Psoas muscle (tissue), 8 donors: ENCODE results near the gene LCN1. TPM values are rescaled to one million over a fixed set of nuclear protein-coding genes. Genes with fewer than 3 reads are reported as not detected.

ENCODE experiments used
- ATAC-seq, 4 donors: fragments of 200-7000 bp; cut with Tn5 transposase; one replicate each; pipeline ENCODE4 v1.9.1; 2020; ENCODE audit warnings: moderate library complexity in 3 of 4, mild to moderate bottlenecking in 2 of 4
- DNase-seq, 2 donors: peaks; one replicate each; pipeline ENCODE4 v3.0.0-alpha.2; 2020
- H3K27ac ChIP-seq: fragments of 200-600 bp; one replicate; pipeline ENCODE4 v1.8.0; 2022
- H3K27me3 ChIP-seq, 3 donors: fragments of 200-600 bp in 1 of 3; one replicate each; pipeline versions ENCODE4 v1.6.1 to v1.8.0; 2013 to 2022; ENCODE audit warnings: low read length in 2 of 3, mild to moderate bottlenecking in 2 of 3, moderate library complexity in 1 of 3; ENCODE audit not compliant: insufficient read depth in 3 of 3
- H3K36me3 ChIP-seq, 2 donors: fragments of 200-600 bp in 1 of 2; one replicate each; pipeline versions ENCODE4 v1.6.1 to v1.8.0; 2013 to 2022; ENCODE audit warnings: low read depth in 1 of 2, mild to moderate bottlenecking in 1 of 2, moderate library complexity in 1 of 2; ENCODE audit not compliant: insufficient read depth in 1 of 2
- H3K4me1 ChIP-seq: fragments of 200-600 bp; one replicate; pipeline ENCODE4 v1.8.0; 2022
- H3K4me3 ChIP-seq: fragments of 200-600 bp; one replicate; pipeline ENCODE4 v1.8.0; 2022; ENCODE audit warnings: mild to moderate bottlenecking
- H3K9me3 ChIP-seq: fragments of 200-600 bp; one replicate; pipeline ENCODE4 v1.8.0; 2022
- WGBS, 3 donors: extraction: QIAGEN DNeasy Blood & Tissue Kit; methylation state at CpG; one replicate each; pipeline versions ENCODE4 v1.1.6 to v1.1.7; 2013; 5-methylcytosine and 5-hydroxymethylcytosine counted together
- intact Hi-C, 2 donors: fragments of 100-400 bp; cut with DNase I; formaldehyde crosslinking; loops; one replicate each; pipeline versions ENCODE4 v1.11.0 to v1.14.2; 2022
- polyA plus RNA-seq, 3 donors: library from polyadenylated mRNA; stranded (reverse); fragments of 200-250 nt; gene quantifications; one replicate each; pipeline ENCODE4 v1.2.3, GENCODE V29; 2013
- total RNA-seq, 4 donors: library from RNA; stranded (reverse); fragmentation: NEBNext Ultra II Directional in 2 of 4; extraction: Animal tissue kit (Norgen Biotek cat#: 25700) in 2 of 4; gene quantifications; one replicate each; pipeline versions ENCODE4 v1.2.1 to v1.2.4, GENCODE V29; 2021 to 2023
- TF ChIP-seq, protein P1 (sequence below): fragments of 200-600 bp; IDR thresholded peaks from one replicate; pipeline ENCODE4 v1.8.0; 2022; ENCODE audit warnings: antibody characterized with exemption
- donor health status: healthy with polysubstance abuse.
- donor health status: DM: no; HTN: no; CAD: no; lungs with moderate emphysema.
- donor health status: Bipolar disorder and iron deficiency.
- donor health status: healthy.
- donor health status: DM: yes; HTN: yes; CAD: no.
- donor health status: DM: no; HTN: no; CAD: no.
- donor health status: DM: no; HTN: no; CAD: no.
- donor health status: DM: yes; HTN: yes; CAD: no.

The LCN1 gene
- total and polyA plus RNA-seq, 7 donors = 0.71 TPM; not detected in 6

DNA sequence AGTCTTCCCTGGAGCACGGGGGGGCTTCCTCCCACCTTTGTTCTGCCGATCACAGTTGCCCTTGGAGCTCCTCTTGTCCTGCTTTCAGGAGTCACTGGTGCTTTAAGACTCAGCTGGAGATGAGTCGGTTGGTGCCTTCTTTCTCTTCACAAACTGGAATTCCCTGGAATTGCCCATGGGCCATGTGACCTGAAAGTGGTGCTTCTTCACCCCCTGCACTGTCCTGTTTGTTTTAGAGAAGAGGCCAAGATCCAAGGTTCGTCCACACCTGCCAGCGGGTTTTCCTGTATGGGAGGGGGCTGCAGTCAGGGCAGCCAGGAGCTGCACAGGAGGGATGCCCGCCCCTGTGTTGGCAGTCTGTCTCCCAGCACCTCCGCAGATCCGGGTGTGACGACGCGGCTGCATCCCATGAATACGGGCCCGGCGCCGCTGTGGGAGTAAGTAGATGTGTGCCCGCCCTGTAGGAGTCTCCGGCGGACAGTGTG is 30.2 kb upstream of the LCN1 start:
- 78 to 81% (median 79%) methylated on average over 18 of the region's 18 CpGs for WGBS, 3 donors
- no peak overlapping the region for H3K27ac ChIP-seq
- H3K27me3 ChIP-seq = no peaks in the 10 kb centered on the region
- TF ChIP-seq, protein P1, sequence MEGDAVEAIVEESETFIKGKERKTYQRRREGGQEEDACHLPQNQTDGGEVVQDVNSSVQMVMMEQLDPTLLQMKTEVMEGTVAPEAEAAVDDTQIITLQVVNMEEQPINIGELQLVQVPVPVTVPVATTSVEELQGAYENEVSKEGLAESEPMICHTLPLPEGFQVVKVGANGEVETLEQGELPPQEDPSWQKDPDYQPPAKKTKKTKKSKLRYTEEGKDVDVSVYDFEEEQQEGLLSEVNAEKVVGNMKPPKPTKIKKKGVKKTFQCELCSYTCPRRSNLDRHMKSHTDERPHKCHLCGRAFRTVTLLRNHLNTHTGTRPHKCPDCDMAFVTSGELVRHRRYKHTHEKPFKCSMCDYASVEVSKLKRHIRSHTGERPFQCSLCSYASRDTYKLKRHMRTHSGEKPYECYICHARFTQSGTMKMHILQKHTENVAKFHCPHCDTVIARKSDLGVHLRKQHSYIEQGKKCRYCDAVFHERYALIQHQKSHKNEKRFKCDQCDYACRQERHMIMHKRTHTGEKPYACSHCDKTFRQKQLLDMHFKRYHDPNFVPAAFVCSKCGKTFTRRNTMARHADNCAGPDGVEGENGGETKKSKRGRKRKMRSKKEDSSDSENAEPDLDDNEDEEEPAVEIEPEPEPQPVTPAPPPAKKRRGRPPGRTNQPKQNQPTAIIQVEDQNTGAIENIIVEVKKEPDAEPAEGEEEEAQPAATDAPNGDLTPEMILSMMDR = no peak
- intact Hi-C loops = no loop called here
- H3K9me3 ChIP-seq = no peaks in the 10 kb centered on the region
- no peak overlapping the region for H3K4me3 ChIP-seq
- peaks cover 0 to 7% of the 10 kb centered on the region in 2 donors for H3K36me3 ChIP-seq
- DNase-seq = no peak
- no peaks in the 10 kb centered on the region for H3K4me1 ChIP-seq
- ATAC-seq = no peak

DNA sequence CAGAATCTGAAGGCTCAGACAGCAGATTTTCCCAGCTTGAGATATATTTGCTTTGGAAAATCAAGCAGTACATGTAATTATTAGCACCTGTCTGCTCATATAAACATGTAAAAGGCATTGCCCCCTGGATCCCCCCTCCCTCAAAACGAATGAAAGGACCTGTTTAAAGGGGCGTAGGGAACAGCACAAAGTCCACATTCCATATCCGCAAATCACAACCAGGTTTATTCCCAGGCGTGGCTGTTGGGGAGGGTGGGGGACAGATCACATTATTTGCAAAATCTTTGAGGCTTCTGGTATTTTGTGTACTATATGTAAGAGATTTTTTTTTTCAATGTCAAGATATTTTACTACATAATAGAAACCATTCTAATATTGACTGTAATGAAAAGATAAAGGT is 29.5 kb upstream of the LCN1 start:
- intact Hi-C loops = no loop called here
- TF ChIP-seq, protein P1 = no peak
- Histone ChIP-seq H3K27ac (no peak overlapping the region), H3K4me3 (no peak overlapping the region), H3K36me3 (peaks cover 0 to 7% of the 10 kb centered on the region in 2 donors), H3K9me3 (no peaks in the 10 kb centered on the region), H3K27me3 (no peaks in the 10 kb centered on the region), H3K4me1 (no peaks in the 10 kb centered on the region)
- 77 to 81% (median 80%) methylated on average over 4 of the region's 4 CpGs for WGBS, 3 donors
- DNase-seq (no peak), ATAC-seq (no peak)

DNA sequence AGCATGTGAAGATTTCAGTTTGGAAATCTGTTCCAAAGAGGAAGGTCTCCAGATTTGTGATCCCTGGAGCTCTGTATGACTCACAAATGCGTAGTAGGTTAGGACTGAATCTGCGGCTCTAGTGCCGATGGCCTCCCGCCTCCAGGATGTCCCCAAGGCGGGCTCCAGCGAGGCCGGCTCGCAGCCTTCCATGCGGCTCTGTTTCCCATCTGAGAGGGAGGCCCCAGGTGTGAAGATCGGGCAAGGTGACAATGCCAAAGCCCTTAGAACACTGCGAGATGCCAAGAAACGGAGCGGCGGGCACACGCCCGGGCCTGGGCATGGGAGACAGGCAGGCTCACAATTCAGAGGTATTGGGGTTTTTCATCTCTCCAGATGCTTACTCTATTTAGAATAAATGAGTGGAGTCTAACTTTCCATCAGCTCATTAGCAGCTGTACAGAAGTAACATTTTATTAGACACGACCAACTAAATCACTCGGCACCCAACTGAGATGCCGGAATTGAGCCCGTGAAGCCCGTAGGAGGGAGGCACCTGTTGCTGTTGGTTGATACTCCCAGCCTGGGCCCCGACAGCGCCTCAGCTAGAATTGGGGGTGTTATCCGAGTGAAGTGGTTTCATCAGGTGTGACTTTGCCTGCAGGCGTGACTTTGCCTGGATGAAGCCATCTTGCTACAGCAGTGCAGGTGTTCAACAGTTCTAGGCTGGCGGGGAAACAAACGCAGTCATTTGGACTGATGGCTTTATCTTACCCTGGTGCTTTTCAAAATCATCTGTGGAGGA is 28.2 kb upstream of the LCN1 start:
- H3K27me3 ChIP-seq = no peaks in the 10 kb centered on the region
- DNase-seq (no peak), ATAC-seq (no peak)
- intact Hi-C loops = no loop called here
- H3K4me3 ChIP-seq = no peak overlapping the region
- TF ChIP-seq, protein P1 = no peak
- no peak overlapping the region for H3K27ac ChIP-seq
- peaks cover 0 to 7% of the 10 kb centered on the region in 2 donors for H3K36me3 ChIP-seq
- H3K9me3 ChIP-seq = no peaks in the 10 kb centered on the region
- H3K4me1 ChIP-seq = no peaks in the 10 kb centered on the region
- 67 to 73% (median 73%) methylated on average over 27 of the region's 27 CpGs for WGBS, 3 donors

DNA sequence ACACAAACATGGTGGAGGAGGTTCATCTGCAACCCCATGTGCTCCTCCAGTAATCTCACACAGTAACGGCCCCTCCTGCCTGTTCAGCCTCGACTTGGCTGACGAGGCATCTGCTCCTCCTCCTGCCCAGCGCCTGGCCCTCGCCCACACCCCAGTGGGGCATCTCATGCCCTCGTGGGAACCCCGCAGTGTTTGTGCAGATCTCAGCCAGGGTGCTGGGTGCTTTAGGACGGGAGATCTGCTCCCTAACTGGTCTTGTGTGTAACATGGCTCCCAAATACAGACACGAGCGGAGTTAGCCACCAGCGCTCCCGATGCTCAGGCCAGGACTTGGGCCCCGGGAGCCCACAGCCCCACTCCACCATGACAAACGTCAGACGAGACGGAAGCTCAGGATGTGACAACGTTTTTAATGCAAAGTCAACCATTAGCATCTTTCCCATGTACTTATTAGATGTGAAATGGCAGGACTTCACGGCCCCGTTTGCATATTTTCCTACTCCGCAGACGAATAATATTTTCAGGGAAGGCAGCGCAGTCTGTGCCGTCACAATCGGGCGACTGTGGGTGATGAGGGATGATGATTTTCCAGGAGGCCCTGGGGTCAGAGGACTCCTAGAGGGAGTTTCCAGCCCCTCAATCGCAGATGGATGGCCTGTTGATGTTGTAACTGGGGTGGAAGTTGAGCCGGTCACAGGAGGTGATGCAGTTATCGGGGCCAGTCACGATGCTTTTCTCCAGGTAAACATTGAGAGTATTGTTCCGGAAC is 26.3 kb upstream of the LCN1 start:
- Histone ChIP-seq H3K4me3 (no peak overlapping the region), H3K9me3 (no peaks in the 10 kb centered on the region), H3K27me3 (no peaks in the 10 kb centered on the region), H3K27ac (no peak overlapping the region), H3K4me1 (no peaks in the 10 kb centered on the region), H3K36me3 (no peaks in the 10 kb centered on the region)
- intact Hi-C loops = loop anchor here in 1 of 2 donors (1.0 to 5.0 kb wide), 2 partner anchors 13 to 1188 kb away; no protein-coding TSS in a partner anchor
- ATAC-seq (no peak), DNase-seq (no peak)
- 80 to 81% (median 80%) methylated on average over 30 of the region's 30 CpGs for WGBS, 3 donors
- TF ChIP-seq, protein P1 = no peak
